HepG2 (cell line): ENCODE data around the gene PELI3. TPM values are rescaled to one million over a fixed set of nuclear protein-coding genes. Genes with fewer than 3 reads are reported as not detected.

Experiments used
- ATAC-seq: fragments of 200-7000 bp; cut with Tn5 transposase; 3 replicates; pipeline ENCODE4 v1.9.1; 2020; ENCODE audit warnings: mild to moderate bottlenecking, moderate library complexity
- Bru-seq: library from RNA; stranded (reverse); fragments of 400-500 nt; gene quantifications from one replicate; lab custom pipeline; 2021; lab: Mats Ljungman, UMichigan
- BruChase-seq, 2 experiments: library from RNA; stranded (reverse); fragments of 400-500 nt; gene quantifications; one replicate each; lab custom pipeline; 2021; lab: Mats Ljungman, UMichigan
- BruUV-seq: library from RNA; stranded (reverse); fragments of 400-500 nt; replicated peaks from 2 replicates; lab custom pipeline; 2021; lab: Mats Ljungman, UMichigan
- CTCF ChIA-PET: fragments of 300-600 bp; formaldehyde crosslinking; extraction: SDS; loops from one replicate; lab custom pipeline; 2021; ENCODE audit warnings: low total read pairs, inconsistent platforms, low intra/inter-chr PET ratio; lab: Yijun Ruan, JAX
- POLR2A ChIA-PET: fragments of 350-600 bp; sonication (Branson Sonifier 250); formaldehyde crosslinking; loops from one replicate; lab custom pipeline; 2020; ENCODE audit warnings: antibody characterized with exemption, inconsistent platforms; lab: Yijun Ruan, JAX
- DNase-seq: peaks from one replicate; pipeline ENCODE4 v3.0.0-alpha.2; 2015; ENCODE audit warnings: low spot score
- FAIRE-seq: peaks from 3 replicates; lab custom pipeline; 2011; peaks lifted over from hg19 to GRCh38; lab: Jason Lieb, UNC
- H2AFZ ChIP-seq: one replicate; pipeline ENCODE4 v1.6.1; 2011; ENCODE audit warnings: low read length, inconsistent platforms
- H3K27ac ChIP-seq: fragments of 300-600 bp; 3 replicates; pipeline ENCODE4 v1.8.0; 2011; ENCODE audit warnings: mixed run types, mild to moderate bottlenecking, mixed read lengths, low read length, inconsistent platforms; ENCODE audit not compliant: insufficient read depth; ENCODE audit errors: extremely low read length
- H3K27me3 ChIP-seq, 2 experiments: fragments of 200-600 bp in 1 of 2; 2 replicates in 1 of 2; 3 replicates in 1 of 2; pipeline versions ENCODE4 v1.6.0 to v1.8.0; 2011; ENCODE audit warnings: low read length in 2 of 2, mild to moderate bottlenecking in 2 of 2, moderate library complexity in 2 of 2, inconsistent platforms in 1 of 2; ENCODE audit not compliant: insufficient read depth in 2 of 2, control insufficient read depth in 1 of 2
- H3K36me3 ChIP-seq, 2 experiments: fragments of 200-600 bp in 1 of 2; replicated peaks in 1 of 2; 2 replicates in 1 of 2; 3 replicates in 1 of 2; pipeline versions ENCODE4 v1.5.1 to v1.8.0; 2011; ENCODE audit warnings: low read length in 2 of 2, inconsistent platforms in 1 of 2; ENCODE audit not compliant: insufficient read depth in 2 of 2, control insufficient read depth in 1 of 2
- H3K4me1 ChIP-seq: 2 replicates; pipeline ENCODE4 v1.5.1; 2012; ENCODE audit warnings: low read length, inconsistent platforms; ENCODE audit not compliant: insufficient read depth
- H3K4me2 ChIP-seq: 2 replicates; pipeline ENCODE4 v1.6.0; 2011; ENCODE audit warnings: low read depth, low read length, inconsistent platforms
- H3K4me3 ChIP-seq, 3 experiments: fragments of 200-600 bp in 1 of 3; sonication (generic), shearing (Covaris generic) in 1 of 3; replicated peaks in 1 of 3; 2 replicates each; pipeline ENCODE4 v1.5.1; 2011 to 2016; ENCODE audit warnings: low read length in 3 of 3, inconsistent platforms in 2 of 3, low read depth in 2 of 3, mild to moderate bottlenecking in 2 of 3, control low read depth in 1 of 3, mixed read lengths in 1 of 3; ENCODE audit not compliant: insufficient read depth in 1 of 3
- H3K79me2 ChIP-seq: one replicate; pipeline ENCODE4 v1.6.1; 2011; ENCODE audit warnings: low read length, inconsistent platforms; ENCODE audit not compliant: insufficient read depth
- H3K9ac ChIP-seq: 2 replicates; pipeline ENCODE4 v1.6.0; 2011; ENCODE audit warnings: mild to moderate bottlenecking, low read depth, low read length, inconsistent platforms; ENCODE audit not compliant: insufficient read depth
- H3K9me3 ChIP-seq: 2 replicates; pipeline ENCODE4 v1.5.1; 2012; ENCODE audit warnings: mild to moderate bottlenecking, low read length
- H4K20me1 ChIP-seq: 2 replicates; pipeline ENCODE4 v1.6.0; 2011; ENCODE audit warnings: inconsistent platforms, mild to moderate bottlenecking, low read length, moderate library complexity; ENCODE audit not compliant: insufficient read depth
- HDAC6 ChIP-seq: fragments of 200-600 bp; sonication (generic); IDR thresholded peaks from 2 replicates; pipeline ENCODE4 v1.7.0; 2017; ENCODE audit warnings: mild to moderate bottlenecking, antibody characterized with exemption, low read length, low read depth
- HMG20A ChIP-seq: IDR thresholded peaks from 2 replicates; pipeline ENCODE4 v1.6.1; 2016; ENCODE audit warnings: borderline replicate concordance
- HNF4G ChIP-seq, 2 experiments: sonication (generic) in 1 of 2; formaldehyde crosslinking in 1 of 2; IDR thresholded peaks; 2 replicates each; pipeline versions ENCODE4 v1.4.0 to v1.6.1; 2011 to 2020; ENCODE audit warnings: borderline replicate concordance in 2 of 2, low read depth in 2 of 2, mild to moderate bottlenecking in 2 of 2, low read length in 1 of 2, missing genetic modification reagents in 1 of 2, moderate library complexity in 1 of 2
- KDM4B ChIP-seq: sonication (generic); formaldehyde crosslinking; IDR thresholded peaks from 2 replicates; pipeline ENCODE4 v1.4.0; 2020; ENCODE audit warnings: missing genetic modification reagents
- PLRG1 ChIP-seq: fragments of 450-650 bp; conservative IDR thresholded peaks from 2 replicates; pipeline ENCODE4 v1.6.1; 2016
- POLR2AphosphoS5 ChIP-seq: IDR thresholded peaks from 2 replicates; pipeline ENCODE4 v1.6.1; 2012; ENCODE audit warnings: low read depth, low read length
- TBX3 ChIP-seq: fragments of 450-650 bp; IDR thresholded peaks from 2 replicates; pipeline ENCODE4 v1.6.1; 2017; ENCODE audit warnings: antibody characterized with exemption, mild to moderate bottlenecking, inconsistent platforms, borderline replicate concordance
- ZNF180 ChIP-seq: sonication (generic); formaldehyde crosslinking; IDR thresholded peaks from 2 replicates; pipeline ENCODE4 v1.4.0; 2020; ENCODE audit warnings: low read depth, missing genetic modification reagents, borderline replicate concordance
- ZNF264 ChIP-seq: sonication (generic); formaldehyde crosslinking; IDR thresholded peaks from 2 replicates; pipeline ENCODE4 v1.4.0; 2020; ENCODE audit warnings: missing genetic modification reagents
- ZNF441 ChIP-seq: sonication (generic); formaldehyde crosslinking; IDR thresholded peaks from 2 replicates; pipeline ENCODE4 v1.7.0; 2021; ENCODE audit warnings: missing genetic modification reagents, borderline replicate concordance
- ZNF572 ChIP-seq: sonication (generic); formaldehyde crosslinking; IDR thresholded peaks from 2 replicates; pipeline ENCODE4 v1.5.1; 2020; ENCODE audit warnings: mild to moderate bottlenecking, missing genetic modification reagents
- WGBS: methylation state at CpG from one replicate; pipeline ENCODE4 v1.1.6; 2017; ENCODE audit warnings: low lambda C conversion rate; 5-methylcytosine and 5-hydroxymethylcytosine counted together
- in situ Hi-C: cut with HindIII; loops from 2 replicates; pipeline ENCODE4 v1.10.0; 2017; ENCODE audit warnings: low pct_unique_long_range_greater_than_20kb; ENCODE audit not compliant: extremely low pct_ligation_motif_present
- intact Hi-C: fragments of 100-400 bp; cut with micrococcal nuclease; formaldehyde crosslinking; loops from one replicate; pipeline ENCODE4 v1.10.0; 2022; ENCODE audit not compliant: unreplicated experiment
- long read RNA-seq, 2 experiments: library from RNA in 1 of 2; library from polyadenylated mRNA in 1 of 2; stranded (forward) in 1 of 2; unstranded in 1 of 2; transcript quantifications; one replicate each; pipeline ENCODE4 v2.0.0, GENCODE V29; 2019 to 2022
- polyA minus RNA-seq, 3 experiments: library from RNA; depleted of rRNA, polyadenylated mRNA; stranded (reverse); fragments of >200 nt; gene quantifications; 2 replicates each; pipeline ENCODE4 v1.2.3, GENCODE V29; 2011; ENCODE audit warnings: low replicate concordance in 1 of 3
- polyA plus RNA-seq, 8 experiments: library from polyadenylated mRNA; depleted of rRNA in 3 of 8; stranded (reverse) in 7 of 8; unstranded in 1 of 8; fragments of >200 nt; fragmentation: Illumina TruSeq in 4 of 8; extraction: Trizol in 4 of 8; gene quantifications; 2 replicates each; pipeline versions ENCODE4 v1.2.1 to v1.2.3, GENCODE V29; 2011 to 2016; ENCODE audit warnings: low read depth in 4 of 8, missing spikeins in 1 of 8, mixed read lengths in 1 of 8; ENCODE audit not compliant: insufficient read depth in 1 of 8
- total RNA-seq, 5 experiments: library from RNA; depleted of rRNA; stranded (reverse); fragments of >200 nt; fragmentation: Illumina TruSeq; extraction: Trizol; gene quantifications; 2 replicates each; pipeline ENCODE4 v1.2.3, GENCODE V29; 2016; ENCODE audit warnings: low read depth in 1 of 5
- TF ChIP-seq, protein P1 (sequence below): sonication (generic); formaldehyde crosslinking; IDR thresholded peaks from 2 replicates; pipeline ENCODE4 v1.4.0; 2020; ENCODE audit warnings: mild to moderate bottlenecking, missing genetic modification reagents
- TF ChIP-seq, protein P2 (sequence below): sonication (generic); formaldehyde crosslinking; IDR thresholded peaks from 2 replicates; pipeline ENCODE4 v1.4.0; 2020; ENCODE audit warnings: low read depth, mild to moderate bottlenecking, missing genetic modification reagents

PELI3 gene, protein sequence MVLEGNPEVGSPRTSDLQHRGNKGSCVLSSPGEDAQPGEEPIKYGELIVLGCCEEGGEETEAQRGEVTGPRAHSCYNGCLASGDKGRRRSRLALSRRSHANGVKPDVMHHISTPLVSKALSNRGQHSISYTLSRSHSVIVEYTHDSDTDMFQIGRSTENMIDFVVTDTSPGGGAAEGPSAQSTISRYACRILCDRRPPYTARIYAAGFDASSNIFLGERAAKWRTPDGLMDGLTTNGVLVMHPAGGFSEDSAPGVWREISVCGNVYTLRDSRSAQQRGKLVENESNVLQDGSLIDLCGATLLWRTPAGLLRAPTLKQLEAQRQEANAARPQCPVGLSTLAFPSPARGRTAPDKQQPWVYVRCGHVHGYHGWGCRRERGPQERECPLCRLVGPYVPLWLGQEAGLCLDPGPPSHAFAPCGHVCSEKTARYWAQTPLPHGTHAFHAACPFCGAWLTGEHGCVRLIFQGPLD
- total RNA-seq (2016; rRNA removed; fragmentation: Illumina TruSeq; extraction: Trizol) (2.5 and 4.0 TPM in 2 replicates), polyA plus RNA-seq (2011; rRNA removed) (2.0 and 3.1 TPM in 2 replicates), polyA minus RNA-seq (2011; rRNA and poly(A)+ RNA removed; ENCODE audit: low replicate concordance) (7.5 and 11.8 TPM in 2 replicates), Bru-seq, nascent RNA (percentile 44 among the genes with signal in this experiment), BruChase-seq, experiment 1, labeled RNA remaining after a 6-hour chase (percentile 41 among the genes with signal in this experiment), BruChase-seq, experiment 2, labeled RNA remaining after a 2-hour chase (percentile 40 among the genes with signal in this experiment)
- 2.7 and 2.8 TPM in 2 replicates for total RNA-seq (2016; cell fraction: cytosol; rRNA removed; fragmentation: Illumina TruSeq; extraction: Trizol; ENCODE audit: low read depth)
- 3.3 and 4.6 TPM in 2 replicates for total RNA-seq (2016; cell fraction: insoluble cytoplasmic fraction; rRNA removed; fragmentation: Illumina TruSeq; extraction: Trizol)
- total RNA-seq (2016; cell fraction: membrane; rRNA removed; fragmentation: Illumina TruSeq; extraction: Trizol): 4.9 and 6.2 TPM in 2 replicates
- total RNA-seq (2016; cell fraction: nucleus; rRNA removed; fragmentation: Illumina TruSeq; extraction: Trizol): 2.9 and 3.8 TPM in 2 replicates
- polyA plus RNA-seq (2011; cell fraction: cytosol; rRNA removed): 2.1 and 2.8 TPM in 2 replicates
- 6.4 and 6.9 TPM in 2 replicates for polyA plus RNA-seq (2011; cell fraction: nucleus; rRNA removed)
- polyA plus RNA-seq (2012): 2.3 and 2.5 TPM in 2 replicates
- polyA plus RNA-seq (2016; cell fraction: cytosol; fragmentation: Illumina TruSeq; extraction: Trizol; ENCODE audit: low read depth): 2.3 and 2.8 TPM in 2 replicates
- 2.7 and 3.9 TPM in 2 replicates for polyA plus RNA-seq (2016; cell fraction: insoluble cytoplasmic fraction; fragmentation: Illumina TruSeq; extraction: Trizol; ENCODE audit: low read depth)
- 4.7 and 4.9 TPM in 2 replicates for polyA plus RNA-seq (2016; cell fraction: membrane; fragmentation: Illumina TruSeq; extraction: Trizol; ENCODE audit: low read depth)
- polyA plus RNA-seq (2016; cell fraction: nucleus; fragmentation: Illumina TruSeq; extraction: Trizol; ENCODE audit: insufficient read depth, low read depth): 3.0 and 4.4 TPM in 2 replicates
- 1.6 and 2.0 TPM in 2 replicates for polyA minus RNA-seq (2011; cell fraction: cytosol; rRNA and poly(A)+ RNA removed)
- polyA minus RNA-seq (2011; cell fraction: nucleus; rRNA and poly(A)+ RNA removed): 6.6 and 8.0 TPM in 2 replicates
- long read RNA-seq, experiment 1, partial matches to known transcripts: 0 of 1 reads
- long read RNA-seq, experiment 1, other reads (novel, unspliced or antisense): 1 of 1 reads
- long read RNA-seq, experiment 2, partial matches to known transcripts: 2 of 5 reads
- long read RNA-seq, experiment 2, other reads (novel, unspliced or antisense): 2 of 5 reads

DNA sequence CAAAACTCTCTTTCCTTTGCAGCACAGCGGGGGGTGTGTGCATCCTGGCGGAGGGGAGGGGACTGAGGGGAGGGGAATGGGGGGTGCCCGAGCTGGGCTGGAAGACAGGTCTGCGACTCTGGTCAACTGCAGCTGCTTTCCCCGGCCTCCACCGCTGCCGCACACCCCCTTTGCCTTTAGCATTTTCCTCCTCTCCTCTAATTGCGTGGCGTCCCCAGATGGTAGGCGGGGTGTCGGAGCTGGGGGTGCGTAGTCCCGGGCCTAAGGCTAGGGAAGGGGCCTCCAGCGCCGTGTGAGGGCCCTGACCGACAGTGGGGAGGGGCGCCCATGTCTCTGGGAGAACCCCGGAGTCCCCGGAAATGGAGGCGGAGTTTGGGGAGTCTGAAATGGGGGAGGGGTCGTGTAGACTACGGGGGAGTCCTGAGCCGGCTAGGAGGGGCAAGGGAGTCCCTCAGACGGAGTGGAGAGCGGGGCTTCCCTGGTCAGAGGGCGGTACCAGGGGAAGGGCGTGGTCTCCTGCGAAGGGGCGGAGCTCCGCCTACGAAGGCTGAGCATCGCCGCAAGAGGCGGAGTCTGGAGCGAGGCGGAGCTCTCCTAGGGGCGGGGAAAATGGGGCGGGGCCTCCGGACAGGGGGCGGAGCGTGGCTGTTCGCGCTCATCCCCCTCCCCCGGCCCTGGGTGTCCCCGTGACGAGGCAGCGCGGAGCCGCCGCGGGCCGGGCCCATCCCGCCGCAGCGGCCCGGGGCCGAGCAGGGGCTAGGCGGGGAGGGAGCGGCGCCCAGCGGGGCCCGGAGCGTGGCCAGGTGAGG is at the start of gene PELI3:
Gene PELI3, plus strand, starts transcription at position 681 of the 809 bp plus-strand sequence. CDS start 1,224 bp downstream, outside the sequence.
- intact Hi-C loops (no loop called here), in situ Hi-C loops (no loop called here)
- BruUV-seq: no TSS peak
- Histone ChIP-seq H4K20me1 (no peaks in the 10 kb centered on the region; the same call in 1 of the 2 replicates), H3K36me3 (no peaks in the 10 kb centered on the region; a peak in 1 of 5 replicates), H3K9me3 (no peaks in the 10 kb centered on the region), H3K27me3 (peaks cover 0 to 12% of the 10 kb centered on the region in 2 experiments; a peak in 3 of 5 replicates), H3K9ac (peak within 1 kb of the TSS; percentile 68), H3K4me1 (peaks cover 26% of the 10 kb centered on the region), H3K4me3 (peak within 1 kb of the TSS; percentile 77 to 87 (median 84)), H3K27ac (no peak within 1 kb of the TSS), H3K79me2 (no peaks in the 10 kb centered on the region), H3K4me2 (peak within 1 kb of the TSS; percentile 88), H2AFZ (no peak within 1 kb of the TSS)
- DNase-seq (peak; percentile 72), ATAC-seq (peak; percentile 86), FAIRE-seq (peak; percentile 59)
- 2% methylated on average over 17 of the region's 63 CpGs for WGBS
- ChIA-PET POLR2A (interaction anchor here (0.6 to 3.4 kb wide), 17 partner anchors 8 to 373 kb away, joined by 3 to 48 read pairs (median 4); partner anchors contain the start of genes BBS1, CCDC87, CCS and DPP3), CTCF (no interaction called here)
- TF ChIP-seq KDM4B (CRISPR knock-in tag) (0 out of 2 replicates have a peak, but pooled peaks have one; percentile 46), ZNF572 (no peak), ZNF441 (CRISPR knock-in tag) (peak; percentile 70; the same call in 1 of the 2 replicates), POLR2AphosphoS5 (peak; percentile 51), PLRG1 (no peak), ZNF264 (CRISPR knock-in tag) (no peak), ZNF180 (no peak), HDAC6 (no peak), HNF4G (IDR thresholded peaks at IDR 0.05; ENCODE audit: borderline replicate concordance, low read depth, low read length) (no peak), HNF4G (CRISPR knock-in tag; IDR thresholded peaks at IDR 0.05; ENCODE audit: borderline replicate concordance, low read depth) (no peak), TBX3 (no peak), HMG20A (CRISPR knock-in tag) (no peak)
- TF ChIP-seq, protein P1, sequence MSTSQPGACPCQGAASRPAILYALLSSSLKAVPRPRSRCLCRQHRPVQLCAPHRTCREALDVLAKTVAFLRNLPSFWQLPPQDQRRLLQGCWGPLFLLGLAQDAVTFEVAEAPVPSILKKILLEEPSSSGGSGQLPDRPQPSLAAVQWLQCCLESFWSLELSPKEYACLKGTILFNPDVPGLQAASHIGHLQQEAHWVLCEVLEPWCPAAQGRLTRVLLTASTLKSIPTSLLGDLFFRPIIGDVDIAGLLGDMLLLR: no peak
- TF ChIP-seq, protein P2, sequence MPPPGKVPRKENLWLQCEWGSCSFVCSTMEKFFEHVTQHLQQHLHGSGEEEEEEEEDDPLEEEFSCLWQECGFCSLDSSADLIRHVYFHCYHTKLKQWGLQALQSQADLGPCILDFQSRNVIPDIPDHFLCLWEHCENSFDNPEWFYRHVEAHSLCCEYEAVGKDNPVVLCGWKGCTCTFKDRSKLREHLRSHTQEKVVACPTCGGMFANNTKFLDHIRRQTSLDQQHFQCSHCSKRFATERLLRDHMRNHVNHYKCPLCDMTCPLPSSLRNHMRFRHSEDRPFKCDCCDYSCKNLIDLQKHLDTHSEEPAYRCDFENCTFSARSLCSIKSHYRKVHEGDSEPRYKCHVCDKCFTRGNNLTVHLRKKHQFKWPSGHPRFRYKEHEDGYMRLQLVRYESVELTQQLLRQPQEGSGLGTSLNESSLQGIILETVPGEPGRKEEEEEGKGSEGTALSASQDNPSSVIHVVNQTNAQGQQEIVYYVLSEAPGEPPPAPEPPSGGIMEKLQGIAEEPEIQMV (CRISPR knock-in tag): 0 out of 2 replicates have a peak, but pooled peaks have one; percentile 9
